H1 (cell line): ENCODE measurements around the gene RBBP8. TPM values are rescaled to one million over a fixed set of nuclear protein-coding genes. Genes with fewer than 3 reads are reported as not detected.

ENCODE experiments used
- CTCF ChIA-PET: fragments of 300-600 bp; sonication (Branson Sonifier 250); formaldehyde crosslinking; loops from one replicate; lab custom pipeline; 2021; ENCODE audit not compliant: partially characterized antibody; lab: Charles Lee
- POLR2A ChIA-PET: fragments of 300-600 bp; sonication (Branson Sonifier 250); formaldehyde crosslinking; loops from one replicate; lab custom pipeline; 2021; ENCODE audit warnings: inconsistent platforms; ENCODE audit not compliant: partially characterized antibody; lab: Charles Lee
- DNase-seq, 2 experiments: peaks; one replicate each; pipeline versions ENCODE4 v3.0.0 to v3.0.0-alpha.2; 2010 to 2022; ENCODE audit warnings: low spot score in 2 of 2, low read depth in 1 of 2, mixed read lengths in 1 of 2
- FAIRE-seq: peaks from 2 replicates; lab custom pipeline; 2011; peaks lifted over from hg19 to GRCh38; lab: Jason Lieb, UNC
- H2AFZ ChIP-seq: 2 replicates; pipeline ENCODE4 v1.8.1; 2012; ENCODE audit warnings: low read length, inconsistent platforms
- H2AK5ac ChIP-seq: 2 replicates; pipeline ENCODE4 v1.6.1; 2013; ENCODE audit warnings: low read depth, low read length
- H2BK120ac ChIP-seq: replicated peaks from 2 replicates; pipeline ENCODE3; 2013; ENCODE audit warnings: low read depth, low read length, inconsistent platforms
- H2BK12ac ChIP-seq: 2 replicates; pipeline ENCODE4 v1.6.1; 2013; ENCODE audit warnings: low read depth, low read length
- H2BK15ac ChIP-seq: 2 replicates; pipeline ENCODE4 v1.6.1; 2013; ENCODE audit warnings: low read length
- H2BK20ac ChIP-seq: 2 replicates; pipeline ENCODE4 v1.6.1; 2013; ENCODE audit warnings: low read length
- H2BK5ac ChIP-seq: 2 replicates; pipeline ENCODE4 v1.6.1; 2013; ENCODE audit warnings: low read depth, low read length
- H3K14ac ChIP-seq: 2 replicates; pipeline ENCODE4 v1.6.1; 2013; ENCODE audit warnings: inconsistent platforms; ENCODE audit not compliant: insufficient read length
- H3K18ac ChIP-seq: 2 replicates; pipeline ENCODE4 v1.6.1; 2013; ENCODE audit warnings: low read length; ENCODE audit errors: extremely low read depth
- H3K23ac ChIP-seq: 2 replicates; pipeline ENCODE4 v1.6.1; 2013; ENCODE audit warnings: inconsistent platforms; ENCODE audit not compliant: insufficient read length
- H3K23me2 ChIP-seq: 2 replicates; pipeline ENCODE4 v1.6.1; 2013; ENCODE audit warnings: low read depth, low read length
- H3K27ac ChIP-seq: 2 replicates; pipeline ENCODE4 v1.6.1; 2011; ENCODE audit warnings: low read depth, low read length, inconsistent platforms
- H3K27me3 ChIP-seq, 4 experiments: replicated peaks in 1 of 4; 1 replicate in 1 of 4; 2 replicates in 3 of 4; pipeline versions ENCODE4 v1.6.1 to v1.8.1; 2011 to 2013; ENCODE audit warnings: low read length in 3 of 4, mild to moderate bottlenecking in 3 of 4, inconsistent platforms in 2 of 4, mixed read lengths in 2 of 4, moderate library complexity in 1 of 4; ENCODE audit not compliant: control insufficient read depth in 3 of 4, insufficient read depth in 3 of 4; ENCODE audit errors: extremely low read depth in 1 of 4
- H3K36me3 ChIP-seq, 4 experiments: 2 replicates each; pipeline versions ENCODE4 v1.6.1 to v1.8.1; 2011 to 2013; ENCODE audit warnings: mild to moderate bottlenecking in 4 of 4, low read length in 3 of 4, moderate library complexity in 2 of 4, control low read depth in 1 of 4, inconsistent platforms in 1 of 4; ENCODE audit not compliant: insufficient read depth in 4 of 4, control insufficient read depth in 2 of 4
- H3K4ac ChIP-seq: replicated peaks from 2 replicates; pipeline ENCODE3; 2013; ENCODE audit warnings: low read length, low read depth, mixed read lengths, inconsistent platforms; ENCODE audit not compliant: insufficient read length
- H3K4me1 ChIP-seq, 4 experiments: replicated peaks in 1 of 4; 1 replicate in 1 of 4; 2 replicates in 3 of 4; pipeline versions ENCODE4 v1.6.1 to v1.8.1; 2011 to 2013; ENCODE audit warnings: low read length in 3 of 4, inconsistent platforms in 2 of 4, mixed read lengths in 1 of 4; ENCODE audit not compliant: insufficient read depth in 4 of 4, control insufficient read depth in 3 of 4
- H3K4me2 ChIP-seq, 2 experiments: 2 replicates each; pipeline versions ENCODE4 v1.6.1 to v1.8.1; 2011 to 2013; ENCODE audit warnings: low read depth in 2 of 2, low read length in 2 of 2, control low read depth in 1 of 2, inconsistent platforms in 1 of 2, mild to moderate bottlenecking in 1 of 2; ENCODE audit not compliant: insufficient read depth in 1 of 2
- H3K4me3 ChIP-seq, 4 experiments: fragments of 200-600, 300-600 bp in 1 of 4; sonication (generic), shearing (Covaris generic), sonication (Bioruptor Twin) in 1 of 4; 2 replicates each; pipeline versions ENCODE4 v1.5.1 to v1.8.1; 2011 to 2016; ENCODE audit warnings: low read length in 4 of 4, low read depth in 3 of 4, control low read depth in 2 of 4, inconsistent platforms in 2 of 4, mild to moderate bottlenecking in 2 of 4, mixed read lengths in 1 of 4, moderate library complexity in 1 of 4; ENCODE audit not compliant: insufficient read depth in 2 of 4; ENCODE audit errors: extremely low read depth in 1 of 4
- H3K56ac ChIP-seq: replicated peaks from 2 replicates; pipeline ENCODE3; 2013; ENCODE audit warnings: low read depth, mild to moderate bottlenecking, mixed read lengths, low read length, inconsistent platforms; ENCODE audit not compliant: insufficient read length
- H3K79me1 ChIP-seq: 2 replicates; pipeline ENCODE4 v1.6.1; 2013; ENCODE audit warnings: low read depth, low read length, control low read depth
- H3K79me2 ChIP-seq, 2 experiments: 2 replicates each; pipeline versions ENCODE4 v1.6.1 to v1.8.1; 2012 to 2013; ENCODE audit warnings: low read length in 2 of 2, mild to moderate bottlenecking in 2 of 2, inconsistent platforms in 1 of 2; ENCODE audit not compliant: insufficient read depth in 2 of 2, control insufficient read depth in 1 of 2
- H3K9ac ChIP-seq, 4 experiments: replicated peaks in 1 of 4; 1 replicate in 1 of 4; 2 replicates in 3 of 4; pipeline versions ENCODE4 v1.6.1 to v1.8.1; 2011 to 2013; ENCODE audit warnings: low read depth in 3 of 4, low read length in 3 of 4, control low read depth in 2 of 4, mild to moderate bottlenecking in 2 of 4, moderate library complexity in 2 of 4, inconsistent platforms in 1 of 4; ENCODE audit errors: extremely low read depth in 1 of 4
- H3K9me3 ChIP-seq, 2 experiments: 2 replicates each; pipeline versions ENCODE4 v1.6.1 to v1.8.1; 2012 to 2013; ENCODE audit warnings: mild to moderate bottlenecking in 2 of 2, moderate library complexity in 2 of 2, control low read depth in 1 of 2, inconsistent platforms in 1 of 2, low read depth in 1 of 2, low read length in 1 of 2, mixed read lengths in 1 of 2; ENCODE audit not compliant: insufficient read depth in 2 of 2
- H4K20me1 ChIP-seq, 2 experiments: replicated peaks in 1 of 2; 2 replicates each; pipeline versions ENCODE3 to v1.8.1; 2011 to 2013; ENCODE audit warnings: inconsistent platforms in 2 of 2, low read length in 2 of 2, mild to moderate bottlenecking in 1 of 2; ENCODE audit not compliant: insufficient read depth in 2 of 2, control insufficient read depth in 1 of 2
- H4K5ac ChIP-seq: 2 replicates; pipeline ENCODE4 v1.6.1; 2013; ENCODE audit warnings: low read length, low read depth, mixed read lengths, inconsistent platforms; ENCODE audit not compliant: insufficient read length
- H4K8ac ChIP-seq: 2 replicates; pipeline ENCODE4 v1.8.0; 2013; ENCODE audit warnings: mild to moderate bottlenecking, moderate library complexity, low read length, inconsistent platforms; ENCODE audit not compliant: insufficient read depth; ENCODE audit errors: extremely low read depth
- H4K91ac ChIP-seq: replicated peaks from 2 replicates; pipeline ENCODE3; 2013; ENCODE audit warnings: low read length, mixed read lengths, inconsistent platforms; ENCODE audit not compliant: insufficient read length
- BRCA1 ChIP-seq: IDR thresholded peaks from 2 replicates; pipeline ENCODE4 v1.6.1; 2012; ENCODE audit warnings: low read depth, low read length, improper control_type of control experiment
- CTCF ChIP-seq, 3 experiments: IDR thresholded peaks; 1 replicate in 2 of 3; 2 replicates in 1 of 3; pipeline versions ENCODE4 v1.5.1 to v1.6.1; 2011; ENCODE audit warnings: low read length in 3 of 3, mild to moderate bottlenecking in 3 of 3, inconsistent platforms in 2 of 3, low read depth in 1 of 3, moderate library complexity in 1 of 3; ENCODE audit not compliant: insufficient read depth in 1 of 3; ENCODE audit errors: control extremely low read depth in 1 of 3
- SP2 ChIP-seq: IDR thresholded peaks from 2 replicates; pipeline ENCODE4 v1.6.1; 2012; ENCODE audit warnings: mild to moderate bottlenecking, low read length, inconsistent platforms
- TBP ChIP-seq: IDR thresholded peaks from 2 replicates; pipeline ENCODE4 v1.6.1; 2011; ENCODE audit warnings: low read depth, low read length, improper control_type of control experiment
- WGBS, 2 experiments: shearing (Covaris generic) in 1 of 2; methylation state at CpG; one replicate each; pipeline versions ENCODE4 v1.1.6 to v1.1.7; 2013 to 2015; ENCODE audit warnings: low lambda C conversion rate in 2 of 2, mixed read lengths in 2 of 2, inconsistent platforms in 1 of 2, low coverage in 1 of 2, missing lambda C conversion rate in 1 of 2; ENCODE audit not compliant: insufficient replicate concordance in 2 of 2, insufficient coverage in 1 of 2, insufficient read length in 1 of 2; ENCODE audit errors: extremely low coverage in 1 of 2, missing lambda C conversion rate in 1 of 2; 5-methylcytosine and 5-hydroxymethylcytosine counted together
- polyA plus RNA-seq, 7 experiments: library from polyadenylated mRNA; depleted of rRNA in 3 of 7; stranded (reverse) in 5 of 7; unstranded in 2 of 7; fragments of >200 nt in 5 of 7; fragments of 200-250 nt in 2 of 7; gene quantifications; 1 replicate in 5 of 7; 2 replicates in 1 of 7; 4 replicates in 1 of 7; pipeline versions ENCODE4 v1.2.1 to v1.2.3, GENCODE V29; 2011 to 2013; ENCODE audit warnings: missing spikeins in 2 of 7, mixed read lengths in 2 of 7
- total RNA-seq: library from RNA; stranded (reverse); fragmentation: NEBNext Ultra II Directional; extraction: Animal tissue kit (Norgen Biotek cat#: 25700); gene quantifications from 2 replicates; pipeline ENCODE4 v1.2.1, GENCODE V29; 2021

Gene RBBP8
- total and polyA plus RNA-seq, 2 of the 8 experiments (the other 6 are each of a cell fraction or from before 2014, with no cell fraction given) = 16.1 to 65.8 TPM

GRCh38 chr18:22999212-22999611 is 66.1 kb downstream of the RBBP8 start:
- Histone ChIP-seq H3K56ac (no peak overlapping the region), H4K8ac (no peak overlapping the region), H3K79me1 (no peaks in the 10 kb centered on the region), H4K91ac (no peak overlapping the region), H2AK5ac (no peak overlapping the region), H2BK12ac (no peak overlapping the region), H3K14ac (no peak overlapping the region), H3K4me1 (no peaks in the 10 kb centered on the region), H3K9me3 (no peaks in the 10 kb centered on the region), H3K79me2 (no peaks in the 10 kb centered on the region), H2AFZ (no peak overlapping the region), H4K5ac (no peak overlapping the region)
- ChIA-PET POLR2A (no interaction called here), CTCF (no interaction called here)
- WGBS, 2 experiments = 100% methylated on average over 1 of the region's 1 CpG; no CpG with 5 or more reads in 1 of the 2 experiments
- TF ChIP-seq BRCA1 (no peak), SP2 (no peak), CTCF (IDR thresholded peaks at IDR 0.05; ENCODE audit: control extremely low read depth in 1 of 3, insufficient read depth in 1 of 3, low read depth in 1 of 3, low read length in 3 of 3) (no peak), TBP (no peak)
- TF ChIP-seq, all 59 proteins: peak for 0
- H3K18ac ChIP-seq = no peak overlapping the region
- H3K9ac ChIP-seq = no peak overlapping the region
- FAIRE-seq (no peak), DNase-seq (no peak)
- peaks cover 0 to 53% (median 16%) of the 10 kb centered on the region in 4 experiments; a peak in 5 of 8 replicates for H3K36me3 ChIP-seq
- no peak overlapping the region for H3K4me3 ChIP-seq
- no peak overlapping the region for H2BK120ac ChIP-seq
- no peak overlapping the region for H3K4me2 ChIP-seq
- H4K20me1 ChIP-seq = no peaks in the 10 kb centered on the region
- H2BK15ac ChIP-seq = no peak overlapping the region
- no peaks in the 10 kb centered on the region for H3K23me2 ChIP-seq
- H2BK5ac ChIP-seq = no peak overlapping the region
- no peak overlapping the region for H3K23ac ChIP-seq
- no peaks in the 10 kb centered on the region for H3K27me3 ChIP-seq
- H2BK20ac ChIP-seq = no peak overlapping the region
- H3K4ac ChIP-seq = no peak overlapping the region
- H3K27ac ChIP-seq = no peak overlapping the region
